ENCODE results near the gene SIRPD. TPM values are rescaled to one million over a fixed set of nuclear protein-coding genes. Genes with fewer than 3 reads are reported as not detected.
"Not testable (repeated sequence)": the region's sequence is repeated elsewhere in the genome, so short reads cannot be mapped to it uniquely, and the experiment has no call there.

SIRPD gene
- total RNA-seq, 1 donor from 2014 or later, result not detected

DNA sequence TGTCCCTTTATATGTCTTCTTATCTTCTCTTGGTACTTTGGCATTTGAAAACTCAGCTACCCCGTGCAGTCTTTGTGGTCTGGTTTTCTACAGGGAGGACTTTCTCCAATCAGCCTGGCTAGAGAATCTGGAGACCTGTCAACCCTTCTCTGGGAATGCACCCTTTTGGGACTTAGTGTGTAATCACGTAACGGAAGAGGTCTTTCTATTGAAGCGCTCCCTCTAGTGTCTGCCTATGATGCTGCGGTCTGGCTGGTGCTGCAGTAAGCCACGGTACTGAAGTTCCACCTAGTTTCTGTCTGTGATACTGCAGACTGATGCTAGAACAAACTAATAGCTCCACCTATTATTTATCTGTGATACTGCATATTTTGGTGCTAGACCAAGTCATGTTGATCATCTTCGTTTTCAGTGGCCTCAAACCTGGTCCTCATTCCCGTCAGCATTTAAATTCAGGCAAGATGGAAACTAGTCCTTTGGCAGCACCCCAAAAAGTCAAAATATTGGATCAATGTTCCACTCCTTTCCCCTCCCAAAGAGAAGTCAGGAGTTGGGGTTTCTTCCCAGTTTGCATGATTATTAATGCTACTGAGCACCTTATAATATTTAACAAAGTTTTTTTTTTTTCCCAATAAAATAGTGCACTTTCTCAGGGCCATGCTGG is 53.8 kb downstream of the SIRPD start:
- intact Hi-C loops (cut with DNase I), result no loop called here
- peak; percentile 82 for ATAC-seq
- peak; percentile 67 for DNase-seq (ENCODE audit: low spot score)

- ATAC-seq, result no peak
- intact Hi-C loops (cut with DNase I), result no loop called here
Measured at GRCh38 chr20:1500496-1500895, 57.0 kb downstream of the SIRPD start.

GRCh38 chr20:1499528-1500420 is 57.7 kb downstream of the SIRPD start:
- intact Hi-C loops (cut with DNase I), result no loop called here
- no peak for DNase-seq (ENCODE audit: low spot score)
- ATAC-seq, result no peak

More at GRCh38 chr20:1500496-1500895, 57.0 kb downstream of the SIRPD start:
- DNase-seq (ENCODE audit: low spot score), result no peak

DNA sequence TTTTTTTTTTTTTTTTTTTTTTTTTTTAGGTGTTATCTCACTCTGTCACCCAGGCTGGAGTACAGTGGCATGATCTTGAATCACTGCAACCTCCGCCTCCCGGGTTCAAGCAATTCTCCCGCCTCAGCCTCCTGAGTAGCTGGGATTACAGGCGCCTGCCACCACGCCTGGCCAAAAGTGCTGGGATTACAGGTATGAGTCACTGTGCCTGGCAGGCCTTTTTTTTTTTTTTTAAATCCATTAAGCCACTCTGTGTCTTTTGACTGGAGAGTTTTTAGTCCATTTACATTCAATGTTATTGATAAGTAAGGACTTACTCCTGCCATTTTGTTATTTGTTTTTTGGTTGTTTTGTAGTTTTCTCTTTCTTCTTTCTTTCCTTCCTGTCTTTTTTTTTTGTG is 60.1 kb downstream of the SIRPD start:
- ATAC-seq; intact Hi-C loops (cut with DNase I); DNase-seq (ENCODE audit: low spot score): not testable (repeated sequence)

DNA sequence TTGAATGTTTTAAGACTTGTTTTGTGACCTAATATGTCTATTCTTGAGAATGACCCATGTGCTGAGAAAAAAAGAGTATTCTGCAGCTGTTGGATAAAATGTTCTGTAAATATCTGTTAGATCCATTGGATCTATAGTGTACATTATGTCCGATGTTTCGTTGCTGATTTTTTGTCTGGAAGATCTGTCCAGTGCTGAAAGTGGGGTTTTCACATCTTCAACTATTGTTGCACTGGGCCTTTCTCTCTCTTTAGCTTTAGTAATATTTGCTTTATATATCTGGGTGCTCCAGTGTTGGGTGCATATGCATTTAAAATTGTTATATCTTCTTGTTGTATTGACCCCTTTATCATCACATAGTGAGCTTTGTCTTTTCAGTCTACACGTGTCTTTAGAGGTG is 60.6 kb downstream of the SIRPD start:
- intact Hi-C loops (cut with DNase I), result no loop called here
- ATAC-seq (no peak), DNase-seq (ENCODE audit: low spot score) (no peak)

DNA sequence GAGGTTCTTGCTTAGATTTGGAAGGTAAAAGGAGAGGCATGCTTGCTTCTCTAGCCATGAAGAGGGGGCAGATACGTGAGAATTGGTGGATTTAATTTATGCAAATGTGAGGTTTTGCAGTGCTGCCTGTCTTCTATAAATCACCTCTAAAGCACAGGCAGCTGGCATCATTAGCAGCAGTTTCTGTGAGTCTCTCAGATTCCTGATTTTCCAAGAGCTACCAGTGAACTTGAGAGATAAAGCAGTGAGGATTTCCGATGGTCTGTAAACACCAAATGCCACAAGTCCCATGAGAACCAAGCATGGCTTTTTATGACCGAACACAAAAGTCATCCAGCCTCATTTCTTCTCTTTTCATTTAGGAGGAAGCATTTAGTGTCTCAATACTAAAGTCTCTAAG is 63.1 kb downstream of the SIRPD start:
- no peak for ATAC-seq
- intact Hi-C loops (cut with DNase I), result no loop called here
- no peak for DNase-seq (ENCODE audit: low spot score)

DNA sequence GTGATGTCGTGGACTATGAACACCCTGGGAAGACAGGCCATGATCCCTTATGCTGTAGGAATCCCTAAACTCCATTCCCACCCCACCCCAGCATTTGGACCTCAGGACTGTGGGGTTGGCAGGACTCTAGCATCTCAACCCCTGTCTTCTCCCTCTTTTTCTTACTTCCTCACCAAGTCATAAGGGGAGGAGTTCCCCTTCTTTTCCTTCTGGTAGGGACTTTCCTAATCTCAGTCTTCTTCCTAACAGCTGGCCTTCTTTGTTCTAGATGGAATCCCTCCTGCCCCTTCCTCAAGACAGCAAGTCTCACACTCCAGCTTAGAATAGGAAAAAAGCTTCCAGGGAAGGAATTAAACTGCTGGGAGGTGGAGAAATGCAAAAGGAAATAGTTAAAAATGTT is 64.0 kb downstream of the SIRPD start:
- ATAC-seq (no peak), DNase-seq (ENCODE audit: low spot score) (no peak)
- intact Hi-C loops (cut with DNase I), result no loop called here

- intact Hi-C loops (cut with DNase I), result no loop called here
- ATAC-seq (peak; percentile 50), DNase-seq (ENCODE audit: low spot score) (no peak)
Measured at GRCh38 chr20:1491860-1492642, 65.5 kb downstream of the SIRPD start.

- DNase-seq (ENCODE audit: low spot score), result peak; percentile 66
- ATAC-seq, result peak; percentile 79
- intact Hi-C loops (cut with DNase I), result no loop called here
Measured at GRCh38 chr20:1491281-1491840, 66.1 kb downstream of the SIRPD start, which contains the start of gene SIRPB2. SIRPB2 (minus strand) TSS chr20:1491420; CDS start chr20:1491359, 61 bp downstream.

- ATAC-seq (peak; percentile 21), DNase-seq (ENCODE audit: low spot score) (no peak)
Measured at GRCh38 chr20:1490643-1491195, 66.8 kb downstream of the SIRPD start.

DNA sequence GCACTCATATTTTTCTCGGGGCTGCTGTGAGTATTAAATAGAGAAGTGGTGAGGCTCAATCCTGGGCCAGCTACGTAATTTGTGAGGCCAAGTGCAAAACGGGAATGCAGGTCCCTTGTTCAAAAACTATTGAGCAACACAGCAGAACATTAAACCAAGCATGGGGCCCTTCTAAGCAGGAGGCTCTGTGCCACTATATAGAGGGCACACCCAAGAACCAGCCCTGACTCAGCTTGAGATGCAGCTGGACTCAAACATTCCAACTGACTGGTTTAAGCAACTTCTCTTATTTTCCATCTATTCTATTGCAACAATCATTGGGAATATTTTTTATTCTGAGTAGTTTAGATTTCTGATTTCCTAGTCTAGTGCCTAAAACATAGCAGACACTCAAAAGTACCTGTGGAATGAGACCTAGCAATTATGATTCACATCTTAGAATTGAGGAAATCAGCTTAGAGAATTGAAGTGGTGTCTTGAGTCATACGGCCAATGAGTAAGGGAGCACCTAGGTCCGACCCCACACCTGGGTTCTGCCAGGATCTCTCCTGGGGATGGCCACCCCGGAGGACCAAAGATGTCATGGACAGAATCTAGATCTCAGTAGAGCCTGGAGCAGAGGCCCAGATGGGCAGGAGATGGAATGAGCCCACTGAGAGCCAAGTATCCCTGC is 67.6 kb downstream of the SIRPD start:
- ATAC-seq (peak; percentile 61), DNase-seq (ENCODE audit: low spot score) (no peak)
- intact Hi-C loops (cut with DNase I), result no loop called here

More at GRCh38 chr20:1490643-1491195, 66.8 kb downstream of the SIRPD start:
- intact Hi-C loops (cut with DNase I), result no loop called here

- DNase-seq (ENCODE audit: low spot score) (no peak), ATAC-seq (peak; percentile 52)
- intact Hi-C loops (cut with DNase I), result no loop called here
Measured at GRCh38 chr20:1489325-1489724, 68.2 kb downstream of the SIRPD start.

DNA sequence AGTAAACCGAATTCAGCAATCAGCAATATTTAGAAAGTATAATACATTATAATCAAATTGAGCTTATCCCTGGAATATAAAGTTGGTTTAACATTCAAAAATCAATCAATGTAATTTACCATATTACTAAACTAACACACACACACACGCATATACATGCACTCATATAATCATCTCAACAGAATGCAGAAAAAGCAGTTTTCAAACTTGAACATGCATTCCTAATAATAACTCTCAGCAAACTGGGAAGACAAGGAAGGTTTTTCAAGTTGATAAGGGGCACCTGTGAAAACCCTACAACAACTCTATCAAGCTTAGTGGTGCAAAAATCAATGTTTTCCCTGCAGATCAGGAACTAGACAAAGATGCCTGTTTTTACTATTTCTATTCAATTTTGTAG is 70.9 kb downstream of the SIRPD start:
- intact Hi-C loops (cut with DNase I), result no loop called here
- ATAC-seq (no peak), DNase-seq (ENCODE audit: low spot score) (no peak)

GRCh38 chr20:1484438-1485116 is 72.9 kb downstream of the SIRPD start:
- DNase-seq (ENCODE audit: low spot score) (no peak), ATAC-seq (no peak)
- intact Hi-C loops (cut with DNase I), result no loop called here

All from sciatic nerve (tissue), 2 donors.